GM21723 (cell line): ENCODE data around the gene COG7.
"Not testable (repeated sequence)": the region's sequence is repeated elsewhere in the genome, so short reads cannot be mapped to it uniquely, and the experiment has no call there.

Experiments used
- ATAC-seq: cut with Tn5 transposase; IDR thresholded peaks from one replicate; pipeline ENCODE4 v1.9.1; 2021; ENCODE audit warnings: mild to moderate bottlenecking, moderate library complexity; ENCODE audit not compliant: unreplicated experiment

COG7 gene

GRCh38 chr16:23389201-23389600 is 63.8 kb downstream of the COG7 start:
- no peak for ATAC-seq

DNA sequence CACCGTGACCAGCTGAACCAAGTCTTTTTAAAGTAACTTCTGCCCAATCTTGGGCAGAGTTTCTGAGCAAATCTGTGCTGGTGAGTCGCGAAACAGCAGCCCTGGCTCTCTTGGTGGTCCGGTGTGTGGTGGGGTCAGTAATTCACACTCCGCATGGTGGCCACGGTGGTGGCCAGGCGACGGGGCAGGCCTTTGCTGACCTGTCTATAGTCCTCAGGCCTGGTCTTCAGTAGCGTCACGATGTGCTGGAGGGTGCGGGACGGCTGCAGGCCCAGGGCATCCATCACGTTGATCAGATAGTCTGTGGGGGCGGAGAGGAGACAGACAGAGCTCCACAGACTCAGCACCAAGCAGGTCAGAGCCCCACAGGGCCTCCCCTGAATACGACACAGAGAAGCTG is 64.2 kb downstream of the COG7 start:
- no peak for ATAC-seq

GRCh38 chr16:23387666-23388065 is 65.3 kb downstream of the COG7 start:
- no peak for ATAC-seq

DNA sequence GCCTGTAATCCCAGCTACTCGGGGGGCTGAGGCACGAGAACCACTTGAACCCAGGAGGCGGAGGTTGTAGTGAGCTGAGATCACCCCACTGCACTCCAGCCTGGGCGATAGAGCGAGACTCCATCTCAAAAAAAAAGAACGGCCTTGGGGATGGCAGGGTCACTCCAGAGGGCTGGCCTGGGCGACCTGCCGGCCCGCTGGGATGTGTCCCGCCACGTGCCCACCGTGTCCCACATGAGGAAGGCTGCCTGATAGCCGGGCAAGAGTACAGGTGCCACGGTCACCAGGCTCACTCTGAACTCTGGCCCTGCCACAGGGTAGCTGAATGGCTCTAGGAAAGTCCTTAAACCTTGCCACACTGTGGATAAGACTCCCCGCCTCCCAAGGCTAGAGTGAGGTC is 67.5 kb downstream of the COG7 start:
- ATAC-seq, result no peak

GRCh38 chr16:23384878-23385277 is 68.1 kb downstream of the COG7 start:
- no peak for ATAC-seq

DNA sequence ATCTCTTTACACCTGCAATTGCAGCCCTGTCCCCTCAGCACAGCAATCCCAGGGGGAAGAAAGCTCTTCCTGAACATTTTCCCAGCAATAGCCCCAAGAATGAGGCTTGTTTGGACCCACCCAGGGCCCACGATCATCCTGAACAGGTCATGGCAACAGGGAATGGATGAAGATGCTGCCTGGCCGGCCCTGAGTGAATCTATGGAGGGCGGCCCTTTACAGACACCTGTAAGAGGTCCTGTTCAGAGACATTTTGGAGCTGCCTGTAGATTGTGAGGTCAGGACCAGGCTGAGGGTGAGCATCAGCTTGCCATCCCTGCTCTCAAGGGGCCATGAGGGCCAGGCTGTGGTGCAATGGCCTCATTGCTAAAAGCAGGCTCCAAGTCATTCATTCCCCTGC is 69.1 kb downstream of the COG7 start:
- no peak for ATAC-seq

- no peak for ATAC-seq
Observed at GRCh38 chr16:23382279-23382678, 70.7 kb downstream of the COG7 start.

GRCh38 chr16:23381702-23382101 is 71.3 kb downstream of the COG7 start:
- ATAC-seq, result not testable (repeated sequence)

DNA sequence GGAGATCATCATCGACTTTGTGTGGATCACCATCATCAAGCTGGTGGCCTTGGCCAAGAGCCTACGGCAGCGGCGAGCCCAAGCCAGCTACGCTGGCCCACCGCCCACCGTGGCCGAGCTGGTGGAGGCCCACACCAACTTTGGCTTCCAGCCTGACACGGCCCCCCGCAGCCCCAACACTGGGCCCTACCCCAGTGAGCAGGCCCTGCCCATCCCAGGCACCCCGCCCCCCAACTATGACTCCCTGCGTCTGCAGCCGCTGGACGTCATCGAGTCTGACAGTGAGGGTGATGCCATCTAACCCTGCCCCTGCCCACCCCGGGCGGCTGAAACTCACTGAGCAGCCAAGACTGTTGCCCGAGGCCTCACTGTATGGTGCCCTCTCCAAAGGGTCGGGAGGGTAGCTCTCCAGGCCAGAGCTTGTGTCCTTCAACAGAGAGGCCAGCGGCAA is 72.5 kb downstream of the COG7 start:
- ATAC-seq, result no peak

DNA sequence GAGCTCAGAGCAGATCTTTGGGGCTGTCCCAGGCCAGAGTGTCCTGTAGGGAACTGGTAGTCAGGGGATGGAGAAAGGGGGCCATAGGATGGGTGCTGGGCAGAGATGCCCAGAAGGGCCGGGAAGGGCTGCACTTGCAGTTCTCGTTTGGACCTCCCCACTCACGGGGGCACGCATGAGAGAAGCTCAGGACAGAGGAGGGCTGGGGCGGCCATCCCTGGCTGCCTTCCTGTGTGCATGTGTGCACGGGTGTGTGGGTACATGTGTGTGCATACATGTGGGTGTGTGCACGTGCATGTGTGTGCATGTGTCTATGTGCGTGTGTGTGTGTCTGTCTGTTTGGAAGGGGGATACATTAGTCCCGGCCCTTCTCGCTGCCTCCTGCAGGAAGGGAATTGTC is 73.3 kb downstream of the COG7 start:
- ATAC-seq, result no peak

DNA sequence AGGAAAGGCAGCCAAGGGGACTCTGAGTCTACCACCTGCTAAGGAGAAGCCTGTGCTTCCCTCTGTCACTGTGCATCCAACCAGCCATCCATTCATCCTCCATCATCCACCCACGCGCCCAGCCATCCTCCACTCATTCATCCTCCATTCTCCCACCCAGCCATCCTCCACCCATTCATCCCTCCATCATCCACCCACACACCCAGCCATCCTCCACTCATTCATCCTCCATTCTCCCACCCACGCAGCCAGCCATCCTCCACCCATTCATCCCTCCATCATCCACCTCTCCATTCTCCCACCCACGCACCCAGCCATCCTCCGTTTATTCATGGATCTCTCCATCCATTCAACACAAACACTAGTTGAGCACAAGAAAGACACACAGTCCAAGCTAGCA is 74.1 kb downstream of the COG7 start:
- ATAC-seq, result no peak

DNA sequence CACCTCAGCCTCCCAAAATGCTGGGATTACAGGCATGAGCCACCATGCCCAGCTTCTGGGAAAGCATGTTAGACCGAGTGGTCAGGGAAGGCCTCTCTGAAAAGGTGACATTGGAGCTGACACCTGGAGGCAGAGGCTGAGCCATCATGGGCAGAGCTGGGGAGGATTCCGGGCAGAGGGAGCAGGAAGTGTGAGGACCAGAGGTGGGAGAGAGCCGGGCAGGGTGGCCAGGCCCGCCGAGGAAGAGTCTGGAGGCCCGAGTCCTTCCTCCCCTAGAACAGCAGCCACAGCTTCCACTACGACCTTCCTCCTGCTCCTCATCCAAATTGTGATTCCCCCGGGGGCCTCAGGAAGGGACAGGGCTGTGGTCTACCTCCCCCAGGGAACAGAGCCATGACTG is 74.7 kb downstream of the COG7 start:
- ATAC-seq, result no peak

- no peak for ATAC-seq
Observed at GRCh38 chr16:23377071-23377931, 75.7 kb downstream of the COG7 start.

- no peak for ATAC-seq
Observed at GRCh38 chr16:23375643-23376042, 77.3 kb downstream of the COG7 start.

DNA sequence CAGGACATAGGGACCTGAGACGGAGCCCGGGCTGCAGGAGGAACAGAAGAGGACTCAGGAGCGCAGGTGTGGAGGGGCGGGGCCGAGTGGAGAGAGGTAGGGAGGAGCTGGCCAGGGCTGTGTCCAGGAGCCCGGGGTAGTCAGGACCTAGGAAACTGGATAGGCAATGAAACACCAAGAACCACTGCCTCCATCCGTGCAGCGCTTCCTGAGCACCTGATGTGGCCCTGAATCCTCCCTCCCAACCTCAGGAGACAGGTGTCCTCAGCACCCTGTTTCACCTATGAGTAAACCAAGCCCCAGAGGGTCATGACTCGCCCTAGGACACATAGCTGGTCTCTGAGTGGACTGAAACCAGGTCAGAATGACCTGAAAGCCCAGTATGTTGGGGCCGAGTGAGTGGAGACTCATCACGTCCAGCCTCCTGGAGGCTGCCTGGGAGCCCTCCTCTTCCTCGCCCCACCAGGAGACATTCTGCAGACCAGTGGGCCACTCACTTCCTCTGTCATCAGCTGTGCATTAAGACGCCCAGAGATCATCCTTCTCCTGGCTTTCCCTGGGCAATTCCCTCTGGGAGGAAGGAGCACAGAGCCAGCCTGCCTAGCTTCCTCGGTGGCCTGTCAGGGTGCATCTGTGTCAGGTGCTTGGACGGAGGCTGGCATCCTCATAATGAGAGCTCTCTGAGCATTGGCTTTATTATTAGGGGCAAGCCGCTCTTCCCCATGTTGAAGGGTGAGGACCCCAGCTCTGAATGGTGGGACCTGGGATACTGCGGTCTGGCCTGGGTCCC is 78.1 kb downstream of the COG7 start:
- no peak for ATAC-seq

DNA sequence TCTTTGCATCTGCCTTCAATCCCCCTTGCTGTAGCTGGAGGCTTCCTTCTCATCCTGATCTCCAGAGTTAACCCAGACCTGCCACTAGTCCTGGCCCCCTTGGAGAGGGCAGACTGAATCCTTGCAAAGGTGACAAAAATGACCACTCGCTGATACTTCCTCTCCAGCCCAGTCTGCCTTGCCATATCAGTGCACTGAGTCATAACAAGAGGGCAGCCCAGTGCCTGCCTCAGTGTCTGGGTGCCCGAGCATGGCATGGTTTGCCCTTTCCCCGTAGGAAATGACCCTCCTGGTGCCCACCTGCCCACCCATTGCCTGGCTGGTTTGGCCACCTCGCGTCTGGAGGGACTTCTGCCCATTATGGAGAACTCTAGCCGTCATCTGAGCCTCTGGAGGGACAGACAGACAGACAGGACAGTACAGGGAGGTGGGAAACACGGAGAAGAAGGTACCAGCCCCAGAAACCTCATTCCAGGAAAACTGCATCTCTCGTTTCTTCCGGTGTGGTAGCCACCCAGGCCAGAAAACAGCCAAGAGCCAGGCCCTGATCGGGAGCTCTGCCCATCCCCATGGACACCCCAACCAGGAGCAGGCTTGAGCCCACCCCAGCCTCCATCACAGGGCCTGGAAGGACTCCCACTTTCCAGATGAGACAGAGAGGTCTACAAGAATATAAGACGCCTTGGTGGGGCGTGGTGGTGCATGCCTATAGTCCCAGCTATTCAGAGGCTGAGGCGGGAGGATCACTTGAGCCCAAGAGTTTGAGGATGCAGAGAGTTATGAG is 79.4 kb downstream of the COG7 start:
- no peak for ATAC-seq

DNA sequence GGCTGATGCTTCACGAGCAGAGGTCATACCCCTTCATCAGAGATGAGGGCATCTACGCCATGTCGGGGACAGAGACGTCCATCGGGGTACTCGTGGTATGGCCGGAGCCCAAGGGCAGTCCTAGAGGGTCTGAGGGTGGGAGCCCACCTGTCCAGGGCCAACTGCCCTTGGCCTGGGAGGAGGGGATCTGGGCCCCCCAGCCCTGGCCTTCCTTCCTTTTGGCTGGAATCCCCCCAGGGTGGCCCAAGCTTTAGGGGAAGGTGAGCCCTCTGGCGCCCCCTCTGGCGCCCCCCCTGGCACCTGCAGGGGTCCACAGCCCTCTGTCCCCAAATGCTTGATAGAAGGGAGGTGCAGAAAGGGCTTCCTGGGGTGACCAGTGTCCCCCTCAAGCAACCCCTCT is 81.6 kb downstream of the COG7 start:
- ATAC-seq, result no peak

DNA sequence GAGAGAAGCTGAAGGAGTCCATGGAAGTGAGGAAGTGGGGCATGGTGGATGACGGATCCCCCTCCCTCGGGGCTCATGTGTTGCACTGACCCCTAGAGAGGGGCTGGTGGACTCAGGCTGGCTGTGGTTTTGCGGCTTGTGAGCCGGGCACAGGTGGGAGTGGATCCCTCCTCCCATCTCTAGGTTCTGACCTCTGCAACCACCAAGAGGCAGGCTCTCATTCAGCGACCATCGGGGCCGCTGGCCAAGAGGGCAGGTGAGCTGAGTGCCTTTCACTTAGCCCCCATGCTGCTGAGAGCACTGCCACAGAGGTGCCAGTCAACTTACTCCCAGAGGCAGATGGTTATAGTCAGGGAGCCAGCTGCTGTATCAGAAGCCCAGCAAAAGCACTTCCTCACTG is 83.6 kb downstream of the COG7 start:
- ATAC-seq, result no peak

DNA sequence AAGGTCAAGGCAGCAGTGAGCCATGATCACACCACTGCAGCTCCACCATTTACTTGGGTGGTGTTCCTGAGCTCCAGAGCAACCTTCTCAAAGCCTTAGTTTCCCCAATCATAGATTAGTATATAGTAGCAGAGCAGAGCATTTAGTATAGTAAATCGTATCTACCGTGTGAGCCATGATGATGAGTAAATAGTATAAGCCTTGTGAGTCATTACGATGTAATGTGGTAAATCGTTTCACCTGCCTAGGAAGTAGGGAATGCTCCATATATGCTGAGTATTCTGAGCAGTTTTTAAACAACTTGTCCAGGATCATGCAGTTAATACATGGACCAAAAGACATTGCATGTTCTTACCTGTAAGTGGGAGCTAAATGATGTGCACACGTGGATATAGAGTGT is 84.5 kb downstream of the COG7 start:
- no peak for ATAC-seq

DNA sequence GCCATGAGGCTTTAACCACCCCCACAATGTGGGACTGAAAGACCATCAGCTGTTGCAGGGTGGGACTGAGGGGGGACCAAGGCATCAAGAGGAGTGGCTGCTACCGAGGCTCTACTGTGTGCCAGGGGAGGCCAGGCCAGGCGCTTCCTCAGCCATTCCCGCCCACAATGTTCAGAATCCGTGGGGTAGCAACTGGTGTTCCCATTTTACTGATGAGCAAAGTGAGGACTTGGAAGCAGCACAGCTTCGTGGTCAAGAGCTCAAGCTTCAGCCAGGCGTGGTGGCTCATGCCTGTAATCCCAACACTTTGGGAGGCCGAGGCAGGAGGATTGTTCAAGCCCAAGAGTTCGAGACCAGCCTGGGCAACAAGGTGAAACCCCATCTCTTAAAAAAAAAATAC is 85.0 kb downstream of the COG7 start:
- ATAC-seq, result no peak

GRCh38 chr16:23367564-23367963 is 85.4 kb downstream of the COG7 start:
- ATAC-seq, result no peak
